Stimulated activated CD4-positive, alpha-beta T cell treated with anti-CD3 and anti-CD28 coated beads, Interleukin-15, amount 100 ng/mL, for 48 hours (primary cell): ENCODE data around the gene KCNK1.

ENCODE experiments used
- DNase-seq, 2 donors: peaks; one replicate each; pipeline ENCODE4 v3.0.0-alpha.2; 2020; ENCODE audit warnings: low read depth in 2 of 2

KCNK1 gene

GRCh38 chr1:233636503-233636877, 22.6 kb downstream of the KCNK1 start:
- no peak for DNase-seq

GRCh38 chr1:233638513-233638912, 24.6 kb downstream of the KCNK1 start:
- no peak for DNase-seq

DNA sequence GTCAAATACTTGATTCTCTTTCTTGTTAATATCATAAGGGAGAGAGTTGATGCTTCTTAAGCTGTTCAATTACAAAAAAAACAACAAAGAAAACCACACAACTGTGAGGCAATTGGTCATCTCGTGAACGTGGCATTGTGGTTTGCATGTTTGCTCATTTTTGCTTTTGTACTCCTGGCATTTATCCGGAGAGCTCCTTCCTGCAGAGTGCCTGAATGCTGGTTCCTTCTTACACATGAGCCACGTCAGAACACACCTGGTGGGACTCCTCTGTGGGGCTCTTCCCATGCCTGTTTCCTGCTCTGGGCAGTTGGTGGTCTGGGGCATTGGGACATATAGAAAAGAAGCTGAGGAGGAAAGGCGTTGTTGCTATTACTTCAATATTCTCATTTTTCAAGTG, 25.7 kb downstream of the KCNK1 start:
- no peak for DNase-seq

DNA sequence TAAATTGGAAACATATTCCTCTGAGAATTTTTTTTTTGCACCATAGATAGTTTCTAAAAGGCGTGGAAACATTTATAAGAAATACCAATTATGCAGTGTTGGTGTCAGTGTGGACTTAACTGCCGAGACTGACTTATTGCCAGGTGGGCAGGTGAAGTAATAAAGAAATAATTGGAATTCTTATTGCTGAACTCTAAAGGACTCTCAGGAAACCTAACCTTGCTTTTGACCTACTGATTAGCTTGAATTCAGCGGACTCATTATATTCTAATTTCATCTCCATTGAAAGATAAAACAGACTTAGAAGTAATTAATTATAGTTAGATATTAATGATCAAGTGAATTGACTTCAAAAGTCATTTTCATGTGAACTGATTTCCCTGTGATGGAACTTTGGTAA, 26.3 kb downstream of the KCNK1 start:
- DNase-seq = no peak

- no peak for DNase-seq
Measured at GRCh38 chr1:233641029-233641428, 27.1 kb downstream of the KCNK1 start.

DNA sequence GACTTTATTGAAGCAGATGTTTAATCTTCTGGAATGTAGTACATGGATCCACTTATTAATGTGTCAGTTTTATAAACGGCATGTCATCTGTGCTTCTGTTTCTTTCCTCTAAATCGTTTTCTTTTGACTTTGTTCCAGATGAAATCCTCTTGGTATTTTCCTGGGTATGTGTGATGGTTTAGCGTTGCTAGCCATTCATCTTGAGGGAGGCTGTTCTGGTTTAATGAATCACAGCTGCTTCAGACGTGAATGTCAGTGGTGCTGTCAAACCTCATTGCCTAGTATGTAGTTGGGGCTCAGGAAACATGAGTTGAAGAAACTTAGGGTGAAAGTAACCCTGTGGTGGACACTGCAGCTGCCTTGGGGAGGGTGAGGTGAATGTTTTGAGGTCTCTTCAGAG, 33.2 kb downstream of the KCNK1 start:
- no peak for DNase-seq

GRCh38 chr1:233647636-233648035, 33.7 kb downstream of the KCNK1 start:
- no peak for DNase-seq

GRCh38 chr1:233651061-233651460, 37.2 kb downstream of the KCNK1 start:
- no peak for DNase-seq

DNA sequence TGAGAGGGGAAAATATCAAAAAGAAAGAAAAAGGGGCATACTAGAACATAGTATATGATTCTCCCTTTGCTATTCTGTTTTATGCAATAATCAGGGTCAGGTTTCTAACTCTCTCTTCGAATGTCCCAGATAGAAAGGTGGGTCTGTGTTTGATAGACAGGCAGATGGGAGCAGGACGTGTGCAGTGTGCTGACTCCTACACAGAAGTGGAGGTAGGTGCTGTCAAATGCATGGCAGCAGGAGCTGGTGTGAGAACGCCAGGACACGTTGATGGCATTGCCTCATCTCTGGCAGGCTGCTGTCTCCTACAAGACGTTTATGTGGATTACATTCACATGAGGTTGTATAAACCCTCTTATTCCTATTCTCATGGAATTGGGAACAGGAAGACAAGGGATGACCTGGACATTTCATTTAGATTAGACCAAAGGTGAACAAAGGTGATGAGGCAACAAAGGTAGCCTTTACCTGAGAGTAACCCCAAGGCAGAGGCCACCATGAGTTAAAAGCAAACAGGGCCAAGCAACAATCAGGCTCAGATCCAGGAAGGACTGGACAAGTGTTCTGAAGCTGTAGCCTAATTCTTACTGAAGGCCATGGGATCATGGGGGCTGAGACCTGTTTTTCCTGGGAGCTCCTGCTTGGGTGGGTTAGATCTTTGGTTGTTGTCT, 37.8 kb downstream of the KCNK1 start:
- no peak for DNase-seq

DNA sequence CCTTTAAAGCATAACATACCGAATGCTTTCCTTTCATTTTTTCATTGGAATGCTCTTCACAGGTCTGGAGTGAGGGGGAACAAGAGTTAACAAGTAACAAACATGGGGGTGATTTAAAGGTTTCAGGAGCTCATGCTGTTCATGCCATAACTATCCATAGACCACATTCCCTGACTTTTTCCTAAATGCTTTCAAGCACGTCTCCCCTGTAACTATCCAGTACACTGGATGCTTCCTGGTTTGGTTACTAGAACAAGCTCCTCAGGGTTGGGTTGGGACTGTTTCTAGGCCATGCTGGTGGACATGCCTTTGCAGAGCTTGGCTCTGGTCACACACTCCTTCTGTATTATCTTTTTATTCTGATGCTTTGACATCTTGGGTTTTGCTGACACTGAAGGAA, 38.6 kb downstream of the KCNK1 start:
- no peak for DNase-seq

GRCh38 chr1:233654658-233655280, 40.9 kb downstream of the KCNK1 start:
- DNase-seq = no peak

DNA sequence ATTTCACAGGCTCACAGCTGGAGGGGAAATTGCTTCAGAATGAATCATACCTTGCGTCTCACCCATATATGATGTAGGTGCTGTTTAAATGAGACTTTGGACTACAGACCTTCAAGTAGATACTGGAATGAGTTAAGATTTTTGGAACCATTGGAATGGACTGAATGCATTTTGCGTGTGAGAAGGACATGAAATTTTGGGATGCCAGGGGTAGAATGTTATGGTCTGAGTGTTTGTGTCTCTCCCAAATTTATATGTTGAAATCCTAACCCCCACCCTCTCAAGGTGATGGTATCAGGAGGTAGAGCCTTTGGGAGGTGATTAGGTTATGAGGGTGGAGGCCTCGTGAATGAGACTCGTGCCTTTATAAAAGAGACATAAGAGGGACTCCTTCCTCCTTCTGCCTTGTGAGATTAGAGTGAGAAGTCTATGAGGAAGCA, 41.4 kb downstream of the KCNK1 start:
- DNase-seq = no peak

- no peak for DNase-seq
Measured at GRCh38 chr1:233656032-233656635, 42.2 kb downstream of the KCNK1 start.

DNA sequence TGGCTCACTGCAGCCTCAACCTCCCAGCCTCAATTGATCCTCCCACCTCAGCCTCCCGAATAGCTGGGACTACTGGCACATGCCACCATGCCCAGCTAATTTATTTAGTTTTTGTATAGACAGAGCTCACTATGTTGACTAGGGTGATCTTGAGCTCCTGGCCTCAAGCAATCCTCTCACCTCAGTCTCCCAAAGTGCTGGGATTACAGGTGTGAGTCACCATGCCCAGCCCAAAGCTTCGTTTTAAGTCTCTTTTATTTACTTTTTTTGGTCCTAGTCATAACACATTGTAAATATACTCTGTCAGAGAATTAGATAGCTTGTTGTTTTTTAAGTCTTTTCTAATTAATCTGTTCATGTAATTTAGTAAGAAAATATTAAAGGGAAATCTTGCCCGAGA, 42.8 kb downstream of the KCNK1 start:
- no peak for DNase-seq

DNA sequence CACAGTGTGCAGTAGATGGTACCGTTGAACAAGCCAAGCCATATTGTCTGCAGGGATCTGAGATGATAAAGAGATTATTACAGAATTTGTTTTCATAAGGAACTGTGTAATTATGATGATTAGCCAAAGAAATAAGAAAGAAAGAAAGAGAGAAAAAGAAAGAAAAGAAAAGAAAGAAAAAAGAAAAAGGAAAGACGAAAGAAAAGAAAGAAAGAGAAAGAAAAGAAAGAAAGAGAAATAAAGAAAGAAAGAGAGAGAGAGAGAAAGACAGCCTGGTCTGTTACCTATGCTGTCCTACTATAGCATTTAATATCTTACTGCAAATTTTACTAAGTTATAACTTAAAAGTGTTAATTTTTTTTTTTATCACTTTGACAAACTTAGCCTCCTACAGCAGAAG, 43.6 kb downstream of the KCNK1 start:
- no peak for DNase-seq

- DNase-seq = no peak
Measured at GRCh38 chr1:233659495-233659894, 45.6 kb downstream of the KCNK1 start.

- no peak for DNase-seq
Measured at GRCh38 chr1:233661376-233662159, 47.7 kb downstream of the KCNK1 start.

DNA sequence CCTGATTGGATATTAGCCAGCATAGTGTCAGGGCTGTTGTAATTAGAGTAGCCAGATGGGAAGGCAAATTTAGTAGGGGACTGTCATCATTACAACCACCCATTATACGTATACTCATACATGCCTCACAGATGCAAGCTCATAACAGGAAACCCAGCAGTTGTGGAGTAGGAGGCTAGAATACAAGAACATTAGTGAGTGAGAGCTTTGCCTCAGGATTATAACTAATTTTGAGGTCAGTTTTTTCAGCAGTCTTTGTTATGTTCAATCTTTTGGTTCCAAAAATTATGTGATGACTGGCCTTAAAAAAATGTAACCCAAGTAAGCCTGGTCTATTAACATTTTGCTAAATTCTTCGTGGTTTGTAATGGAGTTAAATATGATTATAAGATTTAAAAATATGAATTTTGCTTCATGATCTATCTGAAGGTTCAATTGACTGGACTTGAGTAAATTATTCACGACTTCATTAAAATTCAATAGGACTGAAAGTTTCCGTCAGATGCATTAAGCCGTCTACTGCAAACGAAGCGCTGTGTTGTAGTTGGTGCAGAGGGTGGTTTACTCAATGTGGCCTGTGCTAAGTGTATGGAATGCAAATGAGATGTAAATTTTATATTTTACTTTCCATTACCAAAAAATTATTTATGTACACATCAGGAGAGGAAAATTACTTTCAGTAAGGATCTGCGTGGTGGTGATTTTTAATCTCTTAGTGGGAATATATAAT, 48.8 kb downstream of the KCNK1 start:
- no peak for DNase-seq

DNA sequence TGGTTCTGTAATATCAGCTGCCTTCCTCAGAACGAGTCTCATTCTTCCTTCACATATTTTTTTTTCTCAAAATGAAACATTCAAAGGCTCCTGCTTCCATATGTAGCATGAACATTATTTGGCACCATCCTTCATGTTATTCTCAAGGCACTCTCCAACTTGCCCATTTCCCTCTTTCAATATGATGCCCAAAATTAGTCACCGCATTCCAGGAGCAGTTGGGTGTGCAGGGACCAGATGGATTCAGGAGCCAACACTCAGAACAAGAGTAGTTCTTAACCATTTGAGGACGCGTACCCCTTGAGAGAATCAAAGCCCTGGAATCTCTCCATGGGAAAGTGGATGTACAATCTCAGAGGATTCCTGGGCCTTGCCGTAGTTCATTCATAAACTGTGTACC, 50.3 kb downstream of the KCNK1 start:
- no peak for DNase-seq

- DNase-seq = no peak
Measured at GRCh38 chr1:233664804-233665574, 51.1 kb downstream of the KCNK1 start.

DNA sequence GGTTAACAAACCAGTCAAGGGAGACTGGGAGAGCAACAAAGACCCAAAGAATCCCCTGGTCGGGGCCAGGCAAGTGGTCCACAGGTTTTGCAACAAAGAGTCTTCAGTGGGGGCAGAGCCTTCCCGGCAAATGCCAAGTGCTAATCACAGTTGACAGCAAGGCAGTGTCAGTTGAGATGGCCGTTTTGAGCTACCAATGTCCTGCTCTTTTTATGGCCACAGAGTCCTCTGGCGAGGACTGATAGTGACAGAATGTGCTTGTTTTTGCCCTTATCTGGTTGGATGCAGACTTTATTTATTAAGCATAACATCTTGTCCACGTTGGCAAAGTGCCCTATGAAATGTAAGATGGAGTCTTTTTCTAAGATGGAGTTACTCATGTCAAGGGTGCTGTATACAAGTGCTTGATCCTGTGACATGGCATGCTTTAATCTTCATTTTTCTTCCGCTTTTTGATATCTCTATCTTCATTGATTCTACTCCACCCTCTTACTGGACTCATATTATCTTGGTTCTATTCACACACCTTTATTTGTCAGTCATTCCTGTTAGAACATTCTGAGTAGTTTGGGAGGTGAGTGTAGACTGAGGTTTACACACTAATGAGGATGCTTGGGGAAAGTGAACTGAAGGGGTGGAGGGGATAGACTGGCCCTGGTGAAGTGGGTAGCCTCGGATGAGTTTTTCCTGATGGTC, 51.8 kb downstream of the KCNK1 start:
- DNase-seq = no peak
